Right renal pelvis (tissue), 4 donors: Measurements from ENCODE around the gene SFXN5. TPM values are rescaled to one million over a fixed set of nuclear protein-coding genes. Genes with fewer than 3 reads are reported as not detected.

Experiments used
- polyA plus RNA-seq, 4 donors: library from polyadenylated mRNA; unstranded; fragments of 120-200 nt; gene quantifications; one replicate each; pipeline ENCODE4 v1.2.1, GENCODE V29; 2013; ENCODE audit not compliant: insufficient read length in 4 of 4

SFXN5 gene
- polyA plus RNA-seq, 4 donors: 25.9 to 32.6 (median 26.9) TPM

Other genes starting within 250 kb of the SFXN5 start
- 10 to 100 TPM; 20.8 to 25.5 (median 23.7) TPM for gene EXOC6B, start 245.7 kb downstream of the SFXN5 start, polyA plus RNA-seq
- gene SPR, start 184.3 kb downstream of the SFXN5 start, polyA plus RNA-seq: 10 to 100 TPM; 11.5 to 13.4 (median 12.3) TPM
- 10 to 100 TPM; 38.7 to 52.2 (median 49.7) TPM for gene EMX1, start 154.2 kb downstream of the SFXN5 start, polyA plus RNA-seq
- 10 to 100 TPM; 37.8 to 46.5 (median 44.6) TPM for gene RAB11FIP5, start 41.2 kb upstream of the SFXN5 start, polyA plus RNA-seq
- gene NOTO, start 130.9 kb upstream of the SFXN5 start, polyA plus RNA-seq: under 1 TPM in 1 of 4 donors, not detected in 3; 0.05 TPM
- 10 to 100 TPM; 34.9 to 36.4 (median 35.5) TPM for gene SMYD5, start 142.5 kb upstream of the SFXN5 start, polyA plus RNA-seq
- gene PRADC1, start 161.5 kb upstream of the SFXN5 start, polyA plus RNA-seq: 10 to 100 TPM; 13.3 to 17.6 (median 14.9) TPM
- 100 to 1,000 TPM; 246 to 280 (median 257) TPM for gene CCT7, start 162.6 kb upstream of the SFXN5 start, polyA plus RNA-seq
- gene FBXO41, start 212.8 kb upstream of the SFXN5 start, polyA plus RNA-seq: 1 to 10 TPM; 1.8 to 2.5 (median 1.8) TPM
- gene EGR4, start 221.8 kb upstream of the SFXN5 start, polyA plus RNA-seq: not detected